GM23338 (cell line): ENCODE data around the gene PPP1R9A.

Experiments used
- CREB1 ChIP-seq: fragments of 250-450 bp; sonication (Bioruptor Pico); IDR thresholded peaks from 2 replicates; pipeline ENCODE4 v1.5.0; 2020; ENCODE audit warnings: low read depth, mild to moderate bottlenecking, moderate library complexity
- EZH2 ChIP-seq: fragments of 200-600 bp; sonication (generic); IDR thresholded peaks from one replicate; pipeline ENCODE4 v1.8.0; 2017; ENCODE audit warnings: antibody characterized with exemption, mild to moderate bottlenecking, low read depth; ENCODE audit not compliant: unreplicated experiment
- NANOG ChIP-seq: IDR thresholded peaks from 2 replicates; pipeline ENCODE4 v1.6.1; 2016; ENCODE audit warnings: antibody characterized with exemption, borderline replicate concordance
- POLR2AphosphoS5 ChIP-seq: IDR thresholded peaks from 2 replicates; pipeline ENCODE4 v1.6.1; 2016; ENCODE audit warnings: antibody characterized with exemption, low read depth
- ZNF114 ChIP-seq: fragments of 250-450 bp; sonication (Bioruptor Pico); IDR thresholded peaks from 2 replicates; pipeline ENCODE4 v1.5.0; 2020; ENCODE audit warnings: mild to moderate bottlenecking, moderate library complexity
- TF ChIP-seq, protein P1 (sequence below), 2 experiments: fragments of 200-600 bp in 1 of 2; sonication (generic) in 1 of 2; conservative IDR thresholded peaks; 2 replicates each; pipeline versions ENCODE4 v1.5.1 to v1.6.1; 2016 to 2017; ENCODE audit warnings: antibody characterized with exemption in 2 of 2, low read depth in 2 of 2, mild to moderate bottlenecking in 2 of 2, moderate library complexity in 1 of 2
- TF ChIP-seq, protein P2 (sequence below): IDR thresholded peaks from one replicate; pipeline ENCODE4 v1.6.1; 2018; ENCODE audit warnings: antibody characterized with exemption; ENCODE audit not compliant: unreplicated experiment

DNA sequence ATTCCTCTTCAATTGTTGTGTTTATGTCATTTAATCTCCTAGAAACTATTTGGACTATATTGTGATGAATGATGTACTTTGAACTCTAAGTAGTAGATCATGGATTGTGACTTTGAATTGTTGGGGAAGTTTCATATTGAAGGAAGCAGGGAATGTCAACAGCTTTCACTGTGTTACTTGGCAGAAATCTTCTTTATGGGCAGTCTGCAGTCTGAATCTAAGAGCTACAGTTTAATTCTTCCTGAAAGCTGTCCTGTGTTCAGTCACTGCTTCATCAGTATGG, 91.6 kb downstream of the PPP1R9A start:
- TF ChIP-seq, protein P1, sequence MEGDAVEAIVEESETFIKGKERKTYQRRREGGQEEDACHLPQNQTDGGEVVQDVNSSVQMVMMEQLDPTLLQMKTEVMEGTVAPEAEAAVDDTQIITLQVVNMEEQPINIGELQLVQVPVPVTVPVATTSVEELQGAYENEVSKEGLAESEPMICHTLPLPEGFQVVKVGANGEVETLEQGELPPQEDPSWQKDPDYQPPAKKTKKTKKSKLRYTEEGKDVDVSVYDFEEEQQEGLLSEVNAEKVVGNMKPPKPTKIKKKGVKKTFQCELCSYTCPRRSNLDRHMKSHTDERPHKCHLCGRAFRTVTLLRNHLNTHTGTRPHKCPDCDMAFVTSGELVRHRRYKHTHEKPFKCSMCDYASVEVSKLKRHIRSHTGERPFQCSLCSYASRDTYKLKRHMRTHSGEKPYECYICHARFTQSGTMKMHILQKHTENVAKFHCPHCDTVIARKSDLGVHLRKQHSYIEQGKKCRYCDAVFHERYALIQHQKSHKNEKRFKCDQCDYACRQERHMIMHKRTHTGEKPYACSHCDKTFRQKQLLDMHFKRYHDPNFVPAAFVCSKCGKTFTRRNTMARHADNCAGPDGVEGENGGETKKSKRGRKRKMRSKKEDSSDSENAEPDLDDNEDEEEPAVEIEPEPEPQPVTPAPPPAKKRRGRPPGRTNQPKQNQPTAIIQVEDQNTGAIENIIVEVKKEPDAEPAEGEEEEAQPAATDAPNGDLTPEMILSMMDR (conservative IDR thresholded peaks at IDR 0.05; ENCODE audit: low read depth in 2 of 2), result no peak
- TF ChIP-seq, protein P2, sequence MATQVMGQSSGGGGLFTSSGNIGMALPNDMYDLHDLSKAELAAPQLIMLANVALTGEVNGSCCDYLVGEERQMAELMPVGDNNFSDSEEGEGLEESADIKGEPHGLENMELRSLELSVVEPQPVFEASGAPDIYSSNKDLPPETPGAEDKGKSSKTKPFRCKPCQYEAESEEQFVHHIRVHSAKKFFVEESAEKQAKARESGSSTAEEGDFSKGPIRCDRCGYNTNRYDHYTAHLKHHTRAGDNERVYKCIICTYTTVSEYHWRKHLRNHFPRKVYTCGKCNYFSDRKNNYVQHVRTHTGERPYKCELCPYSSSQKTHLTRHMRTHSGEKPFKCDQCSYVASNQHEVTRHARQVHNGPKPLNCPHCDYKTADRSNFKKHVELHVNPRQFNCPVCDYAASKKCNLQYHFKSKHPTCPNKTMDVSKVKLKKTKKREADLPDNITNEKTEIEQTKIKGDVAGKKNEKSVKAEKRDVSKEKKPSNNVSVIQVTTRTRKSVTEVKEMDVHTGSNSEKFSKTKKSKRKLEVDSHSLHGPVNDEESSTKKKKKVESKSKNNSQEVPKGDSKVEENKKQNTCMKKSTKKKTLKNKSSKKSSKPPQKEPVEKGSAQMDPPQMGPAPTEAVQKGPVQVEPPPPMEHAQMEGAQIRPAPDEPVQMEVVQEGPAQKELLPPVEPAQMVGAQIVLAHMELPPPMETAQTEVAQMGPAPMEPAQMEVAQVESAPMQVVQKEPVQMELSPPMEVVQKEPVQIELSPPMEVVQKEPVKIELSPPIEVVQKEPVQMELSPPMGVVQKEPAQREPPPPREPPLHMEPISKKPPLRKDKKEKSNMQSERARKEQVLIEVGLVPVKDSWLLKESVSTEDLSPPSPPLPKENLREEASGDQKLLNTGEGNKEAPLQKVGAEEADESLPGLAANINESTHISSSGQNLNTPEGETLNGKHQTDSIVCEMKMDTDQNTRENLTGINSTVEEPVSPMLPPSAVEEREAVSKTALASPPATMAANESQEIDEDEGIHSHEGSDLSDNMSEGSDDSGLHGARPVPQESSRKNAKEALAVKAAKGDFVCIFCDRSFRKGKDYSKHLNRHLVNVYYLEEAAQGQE, result no peak
- TF ChIP-seq NANOG (no peak), POLR2AphosphoS5 (no peak), CREB1 (CRISPR knock-in tag) (no peak), ZNF114 (no peak), EZH2 (no peak)
